Transverse colon (tissue), 4 donors: ENCODE measurements around the gene SAMD13. TPM values are rescaled to one million over a fixed set of nuclear protein-coding genes. Genes with fewer than 3 reads are reported as not detected.

Experiments
- DNase-seq: peaks from one replicate; pipeline ENCODE4 v3.0.0-alpha.2; 2019
- H3K27ac ChIP-seq, 4 donors: fragments of 200-600 bp; sonication (generic); 2 replicates each; pipeline ENCODE4 v1.5.1; 2016 to 2018; ENCODE audit warnings: inconsistent platforms in 4 of 4
- H3K27me3 ChIP-seq: fragments of 200-600 bp; sonication (generic); 2 replicates; pipeline ENCODE4 v1.5.1; 2017; ENCODE audit warnings: inconsistent platforms
- H3K36me3 ChIP-seq, 4 donors: fragments of 200-600 bp; sonication (generic); 2 replicates each; pipeline ENCODE4 v1.5.1; 2017 to 2019; ENCODE audit warnings: inconsistent platforms in 4 of 4
- H3K4me1 ChIP-seq, 4 donors: fragments of 200-600 bp; sonication (generic); 2 replicates each; pipeline ENCODE4 v1.5.1; 2017 to 2020; ENCODE audit warnings: inconsistent platforms in 4 of 4
- H3K4me3 ChIP-seq, 4 donors: fragments of 200-600 bp; sonication (generic); 1 replicate in 1 of 4; 2 replicates in 3 of 4; pipeline versions ENCODE4 v1.5.1 to v1.6.1; 2017 to 2019; ENCODE audit warnings: inconsistent platforms in 4 of 4
- H3K9me3 ChIP-seq, 2 donors: fragments of 200-600 bp; sonication (generic); 2 replicates each; pipeline ENCODE4 v1.5.1; 2017 to 2019; ENCODE audit warnings: inconsistent platforms in 2 of 2
- EP300 ChIP-seq: sonication (generic); formaldehyde crosslinking; IDR thresholded peaks from one replicate; pipeline ENCODE4 v1.6.1; 2017; ENCODE audit warnings: antibody characterized with exemption, low read depth
- POLR2A ChIP-seq: fragments of 450-650 bp; IDR thresholded peaks from one replicate; pipeline ENCODE4 v1.6.1; 2016; ENCODE audit warnings: antibody characterized with exemption, mild to moderate bottlenecking, moderate library complexity
- POLR2AphosphoS5 ChIP-seq, 3 donors: sonication (generic); formaldehyde crosslinking; IDR thresholded peaks; one replicate each; pipeline ENCODE4 v1.6.1; 2016; ENCODE audit warnings: antibody characterized with exemption in 3 of 3
- WGBS, 2 donors: methylation state at CpG; one replicate each; pipeline ENCODE4 v1.1.5; 2018; ENCODE audit warnings: low coverage in 1 of 2; 5-methylcytosine and 5-hydroxymethylcytosine counted together
- in situ Hi-C, 4 donors: fragments of 200-750 bp; cut with MboI; loops; one replicate each; pipeline versions ENCODE4 v1.15.0 to v1.15.1; 2017; ENCODE audit warnings: low sequenced_read_pairs in 3 of 4, low pct_ligation_motif_present in 1 of 4, low pct_unique_long_range_greater_than_20kb in 1 of 4
- intact Hi-C: fragments of 100-400 bp; cut with DNase I; formaldehyde crosslinking; loops from one replicate; pipeline ENCODE4 v1.15.1; 2023; ENCODE audit warnings: low total_unique reads
- total RNA-seq, 4 donors: library from RNA; depleted of rRNA; stranded (reverse); fragments of >200 nt; gene quantifications; one replicate each; pipeline ENCODE4 v1.1.0, GENCODE V29; 2016
- TF ChIP-seq, protein P1 (sequence below), 5 experiments: fragments of 200-600 bp in 3 of 5; fragments of 450-650 bp in 2 of 5; sonication (generic) in 3 of 5; IDR thresholded peaks; 1 replicate in 2 of 5; 2 replicates in 3 of 5; pipeline ENCODE4 v1.5.1; 2016 to 2017; ENCODE audit warnings: antibody characterized with exemption in 5 of 5, inconsistent platforms in 3 of 5, mild to moderate bottlenecking in 2 of 5, moderate library complexity in 1 of 5

The SAMD13 gene
- total RNA-seq, 4 donors from 2014 or later, result 2.2 to 17.8 (median 13.9) TPM

DNA sequence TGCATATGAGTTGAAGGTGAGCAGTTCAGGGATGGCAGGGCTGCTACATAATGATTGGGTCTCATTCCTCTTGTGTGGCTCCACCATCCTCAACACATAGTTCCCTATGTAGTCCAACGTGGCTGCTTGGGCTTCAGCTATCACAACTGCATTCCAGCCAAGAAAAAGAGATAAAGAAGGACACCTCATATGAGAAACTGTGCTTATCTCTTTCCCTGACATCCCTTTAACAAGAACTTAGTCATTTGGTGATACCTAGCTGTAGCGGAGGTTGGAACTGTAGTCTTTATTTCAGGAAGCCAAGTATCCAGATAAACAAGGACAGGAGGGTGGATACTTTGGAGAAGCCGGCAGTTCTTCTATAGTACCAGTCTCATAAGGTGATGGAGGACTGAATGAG is 54.0 kb downstream of the SAMD13 start:
- Histone ChIP-seq H3K27me3 (no peaks in the 10 kb centered on the region), H3K4me3 (no peak overlapping the region), H3K36me3 (no peaks in the 10 kb centered on the region), H3K9me3 (no peaks in the 10 kb centered on the region), H3K27ac (no peak overlapping the region), H3K4me1 (peaks cover 0 to 2% (median 0%) of the 10 kb centered on the region in 4 donors)
- no peak for DNase-seq
- WGBS, 2 donors, result 91 to 92% methylated on average over 3 of the region's 3 CpGs
- TF ChIP-seq POLR2AphosphoS5 (IDR thresholded peaks at IDR 0.05) (no peak), POLR2A (no peak), EP300 (no peak)
- TF ChIP-seq, protein P1, sequence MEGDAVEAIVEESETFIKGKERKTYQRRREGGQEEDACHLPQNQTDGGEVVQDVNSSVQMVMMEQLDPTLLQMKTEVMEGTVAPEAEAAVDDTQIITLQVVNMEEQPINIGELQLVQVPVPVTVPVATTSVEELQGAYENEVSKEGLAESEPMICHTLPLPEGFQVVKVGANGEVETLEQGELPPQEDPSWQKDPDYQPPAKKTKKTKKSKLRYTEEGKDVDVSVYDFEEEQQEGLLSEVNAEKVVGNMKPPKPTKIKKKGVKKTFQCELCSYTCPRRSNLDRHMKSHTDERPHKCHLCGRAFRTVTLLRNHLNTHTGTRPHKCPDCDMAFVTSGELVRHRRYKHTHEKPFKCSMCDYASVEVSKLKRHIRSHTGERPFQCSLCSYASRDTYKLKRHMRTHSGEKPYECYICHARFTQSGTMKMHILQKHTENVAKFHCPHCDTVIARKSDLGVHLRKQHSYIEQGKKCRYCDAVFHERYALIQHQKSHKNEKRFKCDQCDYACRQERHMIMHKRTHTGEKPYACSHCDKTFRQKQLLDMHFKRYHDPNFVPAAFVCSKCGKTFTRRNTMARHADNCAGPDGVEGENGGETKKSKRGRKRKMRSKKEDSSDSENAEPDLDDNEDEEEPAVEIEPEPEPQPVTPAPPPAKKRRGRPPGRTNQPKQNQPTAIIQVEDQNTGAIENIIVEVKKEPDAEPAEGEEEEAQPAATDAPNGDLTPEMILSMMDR (IDR thresholded peaks at IDR 0.05), result no peak
- in situ Hi-C loops, result no loop called here
- intact Hi-C loops, result no loop called here

GRCh38 chr1:84356881-84357280 is 55.4 kb downstream of the SAMD13 start:
- H3K27me3 ChIP-seq, result no peaks in the 10 kb centered on the region
- in situ Hi-C loops (no loop called here), intact Hi-C loops (no loop called here)
- H3K4me3 ChIP-seq, result no peak overlapping the region
- no peaks in the 10 kb centered on the region for H3K9me3 ChIP-seq
- H3K27ac ChIP-seq, result no peak overlapping the region
- TF ChIP-seq EP300, result no peak
- H3K4me1 ChIP-seq, result peaks cover 0 to 2% (median 0%) of the 10 kb centered on the region in 4 donors
- WGBS, 2 donors, result 69 to 100% methylated on average over 1 of the region's 1 CpG
- H3K36me3 ChIP-seq, result no peaks in the 10 kb centered on the region
- no peak for DNase-seq

- intact Hi-C loops, result no loop called here
- in situ Hi-C loops, result no loop called here
- H3K36me3 ChIP-seq, result no peaks in the 10 kb centered on the region
- DNase-seq, result no peak
- H3K9me3 ChIP-seq, result no peaks in the 10 kb centered on the region
- WGBS, 2 donors, result 83 to 91% methylated on average over 2 to 4 of the region's 4 CpGs
- no peak overlapping the region for H3K4me3 ChIP-seq
- TF ChIP-seq, protein P1 (IDR thresholded peaks at IDR 0.05), result no peak
- TF ChIP-seq POLR2A, result no peak
- no peak for TF ChIP-seq EP300
- TF ChIP-seq POLR2AphosphoS5 (IDR thresholded peaks at IDR 0.05), result no peak
- H3K27ac ChIP-seq, result no peak overlapping the region
- no peaks in the 10 kb centered on the region for H3K27me3 ChIP-seq
- peaks cover 0 to 7% (median 0%) of the 10 kb centered on the region in 4 donors for H3K4me1 ChIP-seq
Observed at GRCh38 chr1:84358695-84359094, 57.2 kb downstream of the SAMD13 start.

GRCh38 chr1:84360316-84360715 is 58.8 kb downstream of the SAMD13 start:
- in situ Hi-C loops (no loop called here), intact Hi-C loops (no loop called here)
- Histone ChIP-seq H3K27ac (no peak overlapping the region), H3K4me3 (no peak overlapping the region), H3K4me1 (peaks cover 0 to 4% (median under 1%) of the 10 kb centered on the region in 4 donors), H3K9me3 (no peaks in the 10 kb centered on the region), H3K36me3 (no peaks in the 10 kb centered on the region), H3K27me3 (no peaks in the 10 kb centered on the region)
- 40 to 67% methylated on average over 1 of the region's 1 CpG for WGBS, 2 donors
- TF ChIP-seq EP300 (no peak), POLR2A (no peak)
- TF ChIP-seq, protein P1 (IDR thresholded peaks at IDR 0.05), result no peak
- no peak for DNase-seq

GRCh38 chr1:84361796-84362195 is 60.3 kb downstream of the SAMD13 start:
- Histone ChIP-seq H3K4me3 (no peak overlapping the region), H3K9me3 (no peaks in the 10 kb centered on the region), H3K36me3 (no peaks in the 10 kb centered on the region), H3K4me1 (peaks cover 0 to 14% (median 10%) of the 10 kb centered on the region in 4 donors), H3K27ac (peak overlapping the region in 3 of 4 donors; percentile 6 to 37 (median 36)), H3K27me3 (no peaks in the 10 kb centered on the region)
- TF ChIP-seq, protein P1 (IDR thresholded peaks at IDR 0.05), result no peak
- TF ChIP-seq POLR2AphosphoS5 (IDR thresholded peaks at IDR 0.05), result no peak
- TF ChIP-seq POLR2A, result no peak
- TF ChIP-seq EP300, result no peak
- 80% methylated on average over 3 of the region's 3 CpGs; no CpG with 5 or more reads in 1 of the 2 donors for WGBS, 2 donors
- in situ Hi-C loops, result no loop called here
- intact Hi-C loops, result no loop called here
- DNase-seq, result peak; percentile 12
